Testis (tissue), 2 donors: Measurements from ENCODE around the gene KAT6B.

Experiments
- CTCF ChIP-seq, 3 experiments: fragments of 450-650 bp in 2 of 3; fragments of 200-600 bp in 1 of 3; sonication (generic) in 1 of 3; IDR thresholded peaks; one replicate each; pipeline ENCODE4 v1.5.1; 2016 to 2019; ENCODE audit warnings: antibody characterized with exemption in 3 of 3, mild to moderate bottlenecking in 2 of 3, moderate library complexity in 1 of 3
- POLR2A ChIP-seq: fragments of 450-650 bp; IDR thresholded peaks from one replicate; pipeline ENCODE4 v1.6.1; 2017; ENCODE audit warnings: antibody characterized with exemption, mild to moderate bottlenecking, moderate library complexity

DNA sequence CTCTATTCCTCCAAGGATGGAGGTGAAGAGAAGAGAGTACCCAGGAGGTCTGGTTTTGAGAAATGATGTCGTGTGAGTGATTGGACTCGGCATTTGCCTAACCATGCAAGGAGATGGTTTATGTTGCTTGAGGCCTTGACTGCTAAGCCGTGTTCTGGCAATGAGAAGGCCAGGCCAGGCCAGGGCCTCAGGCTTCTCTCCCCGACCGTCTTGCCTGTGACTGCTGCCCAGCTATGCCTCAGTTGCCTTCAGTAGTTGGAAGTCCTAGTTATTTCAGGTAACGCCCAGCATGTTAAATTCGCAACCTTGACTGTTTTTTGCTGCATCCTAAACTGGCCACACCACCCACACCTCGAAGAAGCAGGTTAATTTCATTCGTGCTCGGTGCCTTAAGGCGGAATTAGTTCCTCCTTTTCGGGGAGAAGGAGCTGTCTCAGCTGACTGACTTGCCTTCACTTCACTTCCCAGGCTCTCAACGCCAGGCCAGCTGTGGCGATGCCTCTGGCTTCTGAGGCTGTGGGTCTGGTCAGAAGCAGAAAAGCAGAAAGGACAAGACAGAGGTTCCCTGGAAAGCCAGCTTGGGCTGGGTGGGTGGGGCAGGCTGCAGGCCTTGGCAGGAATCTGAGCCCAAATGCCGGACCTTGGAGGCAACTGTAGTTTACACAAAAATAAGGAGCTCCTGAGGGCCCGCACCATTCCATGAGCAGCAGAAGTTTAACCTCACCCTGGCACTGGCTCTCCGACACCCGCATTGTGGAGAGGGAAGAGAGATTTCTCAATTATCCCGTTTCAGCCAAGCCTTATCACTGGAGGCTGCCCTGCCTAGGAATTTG is 223.1 kb downstream of the KAT6B start:
- TF ChIP-seq CTCF (IDR thresholded peaks at IDR 0.05) (no peak), POLR2A (no peak)
